Lower leg skin (tissue), 4 donors: Measurements from ENCODE around the gene DMP1. TPM values are rescaled to one million over a fixed set of nuclear protein-coding genes. Genes with fewer than 3 reads are reported as not detected.

Experiments used
- DNase-seq, 2 donors: peaks; one replicate each; pipeline ENCODE4 v3.0.0-alpha.2; 2019; ENCODE audit warnings: low spot score in 2 of 2
- H3K4me3 ChIP-seq: fragments of 200-600 bp; sonication (generic); 2 replicates; pipeline ENCODE4 v1.5.1; 2017; ENCODE audit warnings: mild to moderate bottlenecking, low read depth; ENCODE audit not compliant: poor library complexity, severe bottlenecking
- CTCF ChIP-seq, 3 donors: fragments of 450-650 bp; IDR thresholded peaks; one replicate each; pipeline ENCODE4 v1.5.1; 2016; ENCODE audit warnings: antibody characterized with exemption in 3 of 3, mild to moderate bottlenecking in 3 of 3, moderate library complexity in 2 of 3
- POLR2A ChIP-seq, 2 donors: fragments of 450-650 bp; IDR thresholded peaks; one replicate each; pipeline ENCODE4 v1.6.1; 2016 to 2017; ENCODE audit warnings: antibody characterized with exemption in 2 of 2, mild to moderate bottlenecking in 1 of 2, moderate library complexity in 1 of 2
- WGBS, 2 donors: methylation state at CpG; one replicate each; pipeline ENCODE4 v1.1.5; 2018; 5-methylcytosine and 5-hydroxymethylcytosine counted together
- intact Hi-C: fragments of 100-400 bp; cut with DNase I; formaldehyde crosslinking; loops from one replicate; pipeline ENCODE4 v1.15.0; 2023; ENCODE audit warnings: low total_unique reads
- total RNA-seq, 4 donors: library from RNA; depleted of rRNA; stranded (reverse); fragments of >200 nt; gene quantifications; one replicate each; pipeline ENCODE4 v1.1.0, GENCODE V29; 2016

Gene DMP1
- not detected for total RNA-seq

- intact Hi-C loops: no loop called here
- H3K4me3 ChIP-seq: no peak within 1 kb of the TSS
- TF ChIP-seq POLR2A (IDR thresholded peaks at IDR 0.05) (no peak), CTCF (IDR thresholded peaks at IDR 0.05) (no peak)
- DNase-seq: no peak
- WGBS, 2 donors: 85 to 90% methylated on average over 3 of the region's 3 CpGs
Measured at GRCh38 chr4:87649980-87650379, at the start of gene DMP1. Gene DMP1 (plus strand): TSS chr4:87650280. CDS start chr4:87656493, 6,213 bp downstream.

GRCh38 chr4:87601361-87601760 lies 48.7 kb upstream of the DMP1 start:
- DNase-seq: no peak
- TF ChIP-seq CTCF (IDR thresholded peaks at IDR 0.05): no peak
- TF ChIP-seq POLR2A (IDR thresholded peaks at IDR 0.05): no peak

GRCh38 chr4:87608229-87608628 lies 41.9 kb upstream of the DMP1 start, which contains the start of gene DSPP:
Gene DSPP (plus strand): TSS chr4:87608529. CDS start chr4:87610909, 2,380 bp downstream.
- no peak within 1 kb of the TSS for H3K4me3 ChIP-seq
- intact Hi-C loops: no loop called here
- WGBS, 2 donors: 85 to 89% methylated on average over 4 of the region's 4 CpGs
- no peak for TF ChIP-seq POLR2A (IDR thresholded peaks at IDR 0.05)
- TF ChIP-seq CTCF (IDR thresholded peaks at IDR 0.05): no peak
- DNase-seq: no peak

More at GRCh38 chr4:87601361-87601760, 48.7 kb upstream of the DMP1 start:
- intact Hi-C loops: no loop called here
- no peak overlapping the region for H3K4me3 ChIP-seq

GRCh38 chr4:87614292-87614890 lies 35.7 kb upstream of the DMP1 start:
- intact Hi-C loops: no loop called here
- H3K4me3 ChIP-seq: no peak overlapping the region
- TF ChIP-seq CTCF (IDR thresholded peaks at IDR 0.05) (no peak), POLR2A (IDR thresholded peaks at IDR 0.05) (no peak)
- DNase-seq: no peak
- 91 to 94% methylated on average over 4 of the region's 4 CpGs for WGBS, 2 donors

GRCh38 chr4:87616268-87616667 lies 33.8 kb upstream of the DMP1 start:
- 60 to 70% methylated on average over 9 of the region's 9 CpGs for WGBS, 2 donors
- no peak overlapping the region for H3K4me3 ChIP-seq
- TF ChIP-seq CTCF (IDR thresholded peaks at IDR 0.05): no peak
- no peak for TF ChIP-seq POLR2A (IDR thresholded peaks at IDR 0.05)
- intact Hi-C loops: no loop called here
- no peak for DNase-seq

GRCh38 chr4:87620086-87620485 lies 30.0 kb upstream of the DMP1 start:
- no peak overlapping the region for H3K4me3 ChIP-seq
- DNase-seq: no peak
- intact Hi-C loops: no loop called here
- TF ChIP-seq POLR2A (IDR thresholded peaks at IDR 0.05) (no peak), CTCF (IDR thresholded peaks at IDR 0.05) (no peak)
- whole genome bisulfite sequencing, 2 donors: 76 to 82% methylated on average over 6 of the region's 6 CpGs
